Pancreas (tissue), 10 donors: Measurements from ENCODE around the gene PPM1G. TPM values are rescaled to one million over a fixed set of nuclear protein-coding genes. Genes with fewer than 3 reads are reported as not detected.

ENCODE experiments used
- ATAC-seq, 4 donors: fragments of 200-7000 bp; cut with Tn5 transposase; one replicate each; pipeline versions ENCODE4 v1.8.0 to v1.9.1; 2020; ENCODE audit warnings: mild to moderate bottlenecking in 4 of 4, moderate library complexity in 4 of 4
- DNase-seq, 6 donors: peaks; one replicate each; pipeline ENCODE4 v3.0.0-alpha.2; 2020
- FAIRE-seq: peaks from 2 replicates; lab custom pipeline; 2012; peaks lifted over from hg19 to GRCh38; lab: Jason Lieb, UNC
- H3K27ac ChIP-seq, 4 donors: fragments of 200-600 bp; sonication (generic); 1 replicate in 3 of 4; 2 replicates in 1 of 4; pipeline versions ENCODE4 v1.5.0 to v1.8.0; 2020
- H3K27me3 ChIP-seq, 4 donors: fragments of 200-600 bp; one replicate each; pipeline ENCODE4 v1.8.0; 2021
- H3K36me3 ChIP-seq, 3 donors: fragments of 200-600 bp; sonication (generic) in 1 of 3; one replicate each; pipeline versions ENCODE4 v1.5.0 to v1.8.0; 2020 to 2021
- H3K4me1 ChIP-seq, 3 donors: fragments of 200-600 bp; one replicate each; pipeline ENCODE4 v1.8.0; 2021
- H3K4me3 ChIP-seq, 4 donors: fragments of 200-600 bp; sonication (generic) in 2 of 4; one replicate each; pipeline versions ENCODE4 v1.5.0 to v1.8.0; 2020 to 2021
- H3K9me3 ChIP-seq, 4 donors: fragments of 200-600 bp; one replicate each; pipeline ENCODE4 v1.8.0; 2021
- WGBS, 2 donors: extraction: QIAGEN DNeasy Blood & Tissue Kit; methylation state at CpG; one replicate each; pipeline ENCODE4 v1.1.7; 2013; 5-methylcytosine and 5-hydroxymethylcytosine counted together
- intact Hi-C, 3 donors: fragments of 100-400 bp; cut with DNase I; formaldehyde crosslinking; loops; one replicate each; pipeline versions ENCODE4 v1.11.1 to v1.14.2; 2022
- polyA plus RNA-seq, 2 donors: library from polyadenylated mRNA; stranded (reverse); fragments of 200-250 nt; gene quantifications; one replicate each; pipeline ENCODE4 v1.2.3, GENCODE V29; 2013
- total RNA-seq, 6 donors: library from RNA; stranded (reverse); fragmentation: NEBNext Ultra II Directional in 4 of 6; extraction: Animal tissue kit (Norgen Biotek cat#: 25700) in 4 of 6; gene quantifications; one replicate each; pipeline versions ENCODE4 v1.2.1 to v1.2.4, GENCODE V29; 2021 to 2023
- TF ChIP-seq, protein P1 (sequence below), 4 donors: fragments of 200-600 bp; sonication (generic) in 3 of 4; IDR thresholded peaks; one replicate each; pipeline versions ENCODE4 v1.5.0 to v1.8.0; 2021; ENCODE audit warnings: antibody characterized with exemption in 4 of 4
- donor health status: healthy with polysubstance abuse.
- donor health status: DM: no; HTN: no; CAD: no; lungs with moderate emphysema.
- donor health status: DM: no; HTN: no; CAD: no.
- donor health status: control.
- donor health status: control.
- donor health status: Bipolar disorder and iron deficiency.
- donor health status: DM: yes; HTN: yes; CAD: no.
- donor health status: DM: no; HTN: no; CAD: no.
- donor health status: DM: no; HTN: no; CAD: no.
- donor health status: DM: yes; HTN: yes; CAD: no.

PPM1G gene
- total and polyA plus RNA-seq, 8 donors: 23.6 to 37.8 (median 29.1) TPM

DNA sequence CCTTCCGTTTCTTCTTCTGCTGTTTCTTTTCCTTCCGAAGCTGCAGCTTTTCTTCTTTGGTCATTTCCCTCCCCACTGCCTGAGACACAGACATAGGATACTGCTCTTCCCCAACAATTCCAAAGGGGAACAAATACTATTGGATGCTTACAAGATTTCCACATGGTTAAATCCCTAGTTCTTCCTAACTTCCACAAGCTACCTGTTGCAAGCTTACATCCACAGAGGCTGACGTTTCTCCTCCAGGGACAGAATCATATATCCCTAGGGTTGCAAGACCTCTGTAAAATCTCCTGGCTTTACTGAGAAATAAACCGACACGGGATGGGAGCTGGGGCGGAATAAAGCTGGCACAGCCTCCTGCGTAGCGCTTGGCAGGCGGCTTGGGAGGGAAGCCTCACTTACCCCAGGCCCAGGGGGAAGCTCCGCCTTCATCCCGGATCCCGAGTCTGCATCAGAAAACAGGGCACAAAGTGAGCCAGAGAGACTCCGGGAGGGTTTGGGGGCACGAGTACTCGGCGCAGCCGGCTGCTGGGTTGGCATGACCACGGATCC is 39.8 kb downstream of the PPM1G start:
- Histone ChIP-seq H3K27me3 (no peaks in the 10 kb centered on the region), H3K4me3 (peak overlapping the region; percentile 60 to 94 (median 75)), H3K9me3 (no peaks in the 10 kb centered on the region), H3K36me3 (peaks cover 0 to 46% (median 31%) of the 10 kb centered on the region in 3 donors), H3K4me1 (peaks cover 16 to 23% (median 19%) of the 10 kb centered on the region in 3 donors), H3K27ac (peak overlapping the region; percentile 86 to 91 (median 88))
- FAIRE-seq: no peak
- no peak for DNase-seq
- intact Hi-C loops: no loop called here
- 1 to 3% methylated on average over 18 of the region's 18 CpGs for WGBS, 2 donors
- TF ChIP-seq, protein P1, sequence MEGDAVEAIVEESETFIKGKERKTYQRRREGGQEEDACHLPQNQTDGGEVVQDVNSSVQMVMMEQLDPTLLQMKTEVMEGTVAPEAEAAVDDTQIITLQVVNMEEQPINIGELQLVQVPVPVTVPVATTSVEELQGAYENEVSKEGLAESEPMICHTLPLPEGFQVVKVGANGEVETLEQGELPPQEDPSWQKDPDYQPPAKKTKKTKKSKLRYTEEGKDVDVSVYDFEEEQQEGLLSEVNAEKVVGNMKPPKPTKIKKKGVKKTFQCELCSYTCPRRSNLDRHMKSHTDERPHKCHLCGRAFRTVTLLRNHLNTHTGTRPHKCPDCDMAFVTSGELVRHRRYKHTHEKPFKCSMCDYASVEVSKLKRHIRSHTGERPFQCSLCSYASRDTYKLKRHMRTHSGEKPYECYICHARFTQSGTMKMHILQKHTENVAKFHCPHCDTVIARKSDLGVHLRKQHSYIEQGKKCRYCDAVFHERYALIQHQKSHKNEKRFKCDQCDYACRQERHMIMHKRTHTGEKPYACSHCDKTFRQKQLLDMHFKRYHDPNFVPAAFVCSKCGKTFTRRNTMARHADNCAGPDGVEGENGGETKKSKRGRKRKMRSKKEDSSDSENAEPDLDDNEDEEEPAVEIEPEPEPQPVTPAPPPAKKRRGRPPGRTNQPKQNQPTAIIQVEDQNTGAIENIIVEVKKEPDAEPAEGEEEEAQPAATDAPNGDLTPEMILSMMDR (IDR thresholded peaks at IDR 0.05): no peak
- ATAC-seq: peak; percentile 33 to 60 (median 46)

DNA sequence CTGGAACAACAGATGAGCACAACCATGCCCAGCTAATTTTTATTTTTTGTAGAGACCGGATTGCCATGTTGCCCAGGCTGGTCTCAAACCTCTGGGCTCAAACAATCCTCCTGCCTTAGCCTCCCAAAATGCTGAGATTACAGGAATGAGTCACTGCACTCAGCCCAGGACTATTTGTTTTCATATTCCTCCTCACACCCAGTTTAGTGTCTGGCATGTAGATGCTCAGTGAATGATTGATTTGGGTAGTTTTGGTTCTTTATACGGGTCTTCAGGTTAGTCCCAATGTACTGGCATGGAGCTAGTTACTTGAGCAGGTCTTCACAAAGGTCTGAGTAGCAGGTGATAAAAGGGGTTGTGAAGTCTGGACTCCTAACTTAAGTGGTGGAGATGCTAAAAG is 45.5 kb downstream of the PPM1G start:
- peaks cover 0 to 44% (median 25%) of the 10 kb centered on the region in 3 donors for H3K36me3 ChIP-seq
- no peaks in the 10 kb centered on the region for H3K9me3 ChIP-seq
- H3K27me3 ChIP-seq: no peaks in the 10 kb centered on the region
- intact Hi-C loops: no loop called here
- 78 to 82% methylated on average over 2 of the region's 2 CpGs for WGBS, 2 donors
- FAIRE-seq: no peak
- no peak overlapping the region for H3K4me3 ChIP-seq
- DNase-seq: no peak
- TF ChIP-seq, protein P1 (IDR thresholded peaks at IDR 0.05): no peak
- no peak for ATAC-seq
- H3K27ac ChIP-seq: no peak overlapping the region
- peaks cover 5 to 6% (median 6%) of the 10 kb centered on the region in 3 donors for H3K4me1 ChIP-seq

DNA sequence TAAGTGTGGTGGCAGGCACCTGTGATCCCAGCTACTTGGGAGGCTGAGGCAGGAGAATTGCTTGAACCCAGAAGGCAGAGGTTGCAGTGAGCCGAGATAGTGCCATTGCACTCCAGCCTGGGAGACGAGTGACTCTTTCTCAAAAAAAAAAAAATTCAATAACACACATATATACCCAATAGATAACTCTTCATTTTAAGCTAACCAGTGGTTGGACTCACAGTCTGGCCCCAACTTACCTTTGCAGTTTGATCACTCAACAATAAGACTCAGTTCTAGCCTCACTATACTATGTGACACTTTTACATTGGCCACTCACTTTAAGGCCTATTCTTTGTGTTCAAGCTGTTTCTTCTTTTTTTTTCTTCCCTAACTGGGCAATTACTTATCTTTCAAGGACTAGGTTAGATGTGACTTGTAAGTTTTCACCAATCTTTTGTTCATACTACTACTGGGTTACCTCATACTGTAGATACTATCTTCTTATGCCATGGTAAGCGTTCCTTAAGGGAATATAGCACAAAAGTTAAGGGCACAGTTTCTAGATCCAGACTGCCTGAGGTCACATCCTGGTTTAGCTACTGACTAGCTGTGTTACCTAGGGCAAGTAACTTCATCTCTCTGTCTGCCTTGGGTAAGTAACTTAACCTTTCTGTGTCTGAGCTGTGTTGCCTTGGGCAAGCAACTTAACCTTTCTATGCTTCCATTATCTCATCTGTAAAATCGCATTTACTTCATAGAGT is 46.5 kb downstream of the PPM1G start:
- Histone ChIP-seq H3K27me3 (no peaks in the 10 kb centered on the region), H3K9me3 (no peaks in the 10 kb centered on the region), H3K4me1 (peaks cover 2 to 6% (median 6%) of the 10 kb centered on the region in 3 donors), H3K4me3 (no peak overlapping the region), H3K36me3 (peaks cover 0 to 42% (median 23%) of the 10 kb centered on the region in 3 donors), H3K27ac (no peak overlapping the region)
- TF ChIP-seq, protein P1 (IDR thresholded peaks at IDR 0.05): no peak
- ATAC-seq (peak in 1 of 4 donors; percentile 4), DNase-seq (no peak), FAIRE-seq (no peak)
- 84 to 88% methylated on average over 4 of the region's 4 CpGs for WGBS, 2 donors
- intact Hi-C loops: no loop called here

DNA sequence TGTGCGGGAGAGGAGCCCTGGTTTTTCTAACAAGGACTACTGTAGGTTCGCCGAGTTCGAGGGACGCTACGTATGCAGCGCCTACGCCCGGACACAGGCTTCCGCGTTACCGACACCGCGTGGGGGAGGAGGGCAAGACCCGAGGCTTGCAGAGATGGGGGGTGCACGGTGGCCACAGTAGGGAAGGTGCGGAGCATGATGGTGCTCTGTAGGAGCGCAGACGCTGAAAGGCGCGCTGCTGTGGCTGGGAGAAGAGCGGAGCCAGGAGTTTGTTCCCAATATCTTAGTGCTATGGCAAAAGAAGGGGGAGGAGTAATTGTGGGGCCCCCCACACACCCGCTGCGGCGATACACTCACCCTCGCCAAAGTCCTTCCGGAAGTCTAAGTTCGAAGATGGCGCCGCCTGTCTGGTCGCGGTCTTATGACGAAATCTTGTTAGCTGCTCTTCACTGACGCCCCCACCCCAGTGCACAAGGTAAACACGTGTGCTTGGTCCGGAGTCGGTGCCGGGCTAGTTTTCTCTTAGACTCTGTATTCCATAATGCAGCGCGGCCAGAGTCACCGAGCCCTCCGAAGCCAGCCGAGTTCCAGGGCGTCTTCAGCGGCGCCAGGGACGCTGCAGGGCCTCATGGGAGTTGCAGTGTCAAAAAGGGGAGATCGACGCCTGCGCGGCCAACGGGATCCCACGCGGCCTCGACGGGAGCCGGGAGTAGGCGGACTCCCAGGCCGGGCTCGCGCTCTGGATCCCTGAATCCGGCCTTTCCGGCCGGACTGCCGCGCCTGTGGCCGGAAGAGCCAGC is 52.8 kb downstream of the PPM1G start, which contains the start of gene GTF3C2:
TSS of gene GTF3C2 (minus strand) at position 383 of the 800 bp plus-strand sequence. CDS start 13,210 bp downstream, outside the sequence.
- Histone ChIP-seq H3K9me3 (no peaks in the 10 kb centered on the region), H3K36me3 (no peaks in the 10 kb centered on the region), H3K4me1 (peaks cover 4 to 29% (median 23%) of the 10 kb centered on the region in 3 donors), H3K27ac (peak within 1 kb of the TSS; percentile 74 to 90 (median 86)), H3K4me3 (peak within 1 kb of the TSS; percentile 47 to 91 (median 74)), H3K27me3 (no peaks in the 10 kb centered on the region)
- FAIRE-seq (no peak), DNase-seq (peak; percentile 93 to 98 (median 95)), ATAC-seq (peak; percentile 93 to 98 (median 96))
- intact Hi-C loops: no loop called here
- TF ChIP-seq, protein P1 (IDR thresholded peaks at IDR 0.05): no peak
- 0% methylated on average over 67 of the region's 67 CpGs for WGBS, 2 donors
